GM18517 (cell line): ENCODE data around the gene CSMD2.

Experiments used
- ATAC-seq: cut with Tn5 transposase; IDR thresholded peaks from one replicate; pipeline ENCODE4 v1.9.1; 2021; ENCODE audit warnings: mild to moderate bottlenecking, moderate library complexity; ENCODE audit not compliant: unreplicated experiment

Gene CSMD2

DNA sequence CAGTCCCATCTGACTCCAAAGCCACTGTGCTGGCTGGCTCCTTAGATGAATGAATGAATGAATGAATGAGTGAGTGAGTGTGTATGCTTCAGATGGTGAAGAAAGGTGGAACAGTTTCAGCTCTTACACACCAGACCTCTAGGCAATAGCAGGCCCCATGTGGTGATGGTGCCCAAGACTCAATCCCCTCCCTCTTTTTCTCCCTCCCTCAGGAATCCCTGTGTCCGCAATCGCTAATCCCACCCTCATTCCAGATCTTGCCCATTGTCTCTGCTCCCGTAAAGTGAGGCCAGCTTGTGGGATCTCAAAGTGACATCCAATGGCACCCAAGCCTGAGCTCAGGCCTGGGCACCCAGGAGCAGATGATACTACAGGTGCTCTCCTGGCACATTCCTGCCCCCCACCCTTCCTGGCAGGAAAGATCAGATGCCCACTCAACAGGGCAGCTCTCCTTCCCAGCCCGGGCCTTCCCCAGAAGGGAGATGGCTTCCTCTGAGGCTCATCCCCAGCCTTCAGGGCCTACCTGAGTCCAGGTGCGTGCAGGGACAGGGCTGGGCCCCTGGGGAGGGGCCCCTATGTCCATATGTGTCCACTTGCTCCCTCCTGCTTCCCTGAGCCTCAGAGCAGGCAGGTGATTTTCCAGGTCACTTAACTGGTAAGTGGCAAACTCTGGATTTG, 194.7 kb downstream of the CSMD2 start:
- no peak for ATAC-seq

DNA sequence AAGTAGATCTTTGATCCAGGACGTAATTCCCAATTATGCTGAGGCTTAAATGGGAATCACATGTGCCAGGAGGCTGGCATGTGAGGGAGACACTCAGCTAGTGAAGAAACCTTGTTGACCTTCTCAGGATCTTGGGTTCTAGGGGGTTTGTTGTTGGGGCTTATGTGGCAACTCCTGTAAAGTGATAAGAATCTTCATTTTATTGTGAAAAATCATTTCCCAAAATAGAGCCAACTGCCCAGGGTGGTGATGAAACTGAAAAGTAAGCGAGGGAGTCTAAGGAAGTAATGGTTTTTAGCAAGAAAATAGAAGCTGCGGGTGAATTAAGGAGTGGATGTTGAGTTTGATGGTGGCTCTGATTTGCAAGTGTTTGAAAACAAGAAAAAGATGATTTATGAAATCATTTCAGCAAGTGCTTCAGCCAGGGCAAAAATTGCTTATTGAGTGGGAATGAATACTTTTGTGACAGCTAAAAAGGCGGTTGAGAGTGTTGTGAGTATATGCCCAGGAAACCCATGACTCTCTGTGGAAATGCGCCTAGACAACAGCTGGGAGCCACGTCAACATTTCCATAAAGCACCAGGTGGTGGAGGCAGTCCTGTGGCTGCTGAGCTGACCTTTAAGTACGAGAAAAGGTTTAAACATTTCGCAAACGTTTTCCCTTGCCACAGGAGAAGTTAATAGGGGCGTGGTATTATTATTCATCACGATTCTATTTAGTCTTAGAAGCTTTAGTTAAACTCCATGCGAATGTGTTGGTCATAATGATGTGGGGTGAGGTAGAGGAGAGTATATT, 198.5 kb downstream of the CSMD2 start:
- ATAC-seq, result no peak

DNA sequence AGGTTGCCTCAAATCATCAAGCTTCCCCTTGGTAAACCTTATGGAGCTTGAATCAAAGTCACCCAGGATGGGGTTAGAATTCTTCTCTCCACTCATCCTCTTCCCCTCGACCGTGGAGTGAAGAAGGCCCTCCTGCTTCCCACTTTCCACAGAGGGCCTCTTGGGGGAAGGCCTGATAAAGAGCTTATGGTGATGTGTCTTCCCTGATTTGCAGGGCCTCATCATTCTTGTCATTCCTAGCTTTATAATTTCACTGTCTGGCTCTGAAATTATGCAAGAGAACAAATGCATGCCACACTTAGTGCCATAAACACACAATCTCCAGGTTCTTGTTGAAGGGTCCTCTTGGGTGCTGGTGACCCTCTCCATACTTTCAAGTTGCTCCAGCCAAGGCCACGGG, 199.9 kb downstream of the CSMD2 start:
- ATAC-seq, result no peak

DNA sequence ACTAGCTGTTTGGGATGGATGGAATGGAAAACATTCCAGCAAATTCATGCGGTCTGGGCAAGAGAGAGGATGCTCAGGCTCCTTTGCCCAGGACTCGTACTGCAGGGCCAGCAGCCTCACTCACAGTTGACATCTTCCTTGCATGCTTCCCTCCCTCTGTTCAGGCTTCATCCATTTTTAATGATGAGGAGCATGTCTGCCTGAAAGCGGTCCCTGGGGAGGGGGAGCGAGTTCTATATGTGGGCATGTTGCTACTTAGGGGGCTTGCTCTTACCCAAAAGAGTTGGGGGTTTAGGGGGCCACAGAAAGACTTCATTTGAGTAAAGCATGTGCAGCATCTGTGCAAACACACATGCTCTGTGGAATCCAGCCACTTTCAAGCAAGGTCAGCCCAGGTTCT, 203.0 kb downstream of the CSMD2 start:
- no peak for ATAC-seq

DNA sequence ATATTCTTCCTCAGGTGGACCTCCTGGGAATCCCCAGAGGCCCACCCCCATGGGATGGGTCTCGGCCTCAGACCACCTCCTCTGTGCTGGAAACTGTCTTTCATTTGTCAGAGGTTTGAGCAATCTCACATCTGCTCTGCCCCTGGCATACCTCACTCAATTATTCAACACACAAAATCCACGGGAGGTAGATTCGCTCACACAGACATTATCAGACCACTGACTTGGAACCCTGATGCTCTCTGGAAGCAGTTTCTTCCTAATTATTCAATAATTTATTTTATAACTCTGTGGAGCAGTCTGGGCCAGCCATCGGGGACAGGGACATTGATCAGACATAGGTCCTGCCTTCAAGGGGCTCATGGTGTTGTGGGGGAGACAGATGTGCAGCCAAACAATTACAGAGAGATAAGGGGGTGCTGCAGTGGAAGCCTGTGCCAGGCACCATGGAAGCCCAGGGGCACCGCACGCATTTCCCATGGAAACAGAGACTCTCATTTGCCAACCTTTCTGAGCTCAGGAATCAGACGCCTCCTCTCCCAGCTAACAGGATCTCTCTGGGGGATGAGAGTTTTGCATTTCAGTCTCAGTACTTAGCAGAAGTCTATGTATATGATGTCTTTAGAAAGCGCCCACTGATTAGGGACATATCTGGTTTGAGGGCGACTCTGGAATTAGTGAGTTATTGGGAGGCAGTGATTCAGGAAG, 204.7 kb downstream of the CSMD2 start:
- ATAC-seq, result no peak

DNA sequence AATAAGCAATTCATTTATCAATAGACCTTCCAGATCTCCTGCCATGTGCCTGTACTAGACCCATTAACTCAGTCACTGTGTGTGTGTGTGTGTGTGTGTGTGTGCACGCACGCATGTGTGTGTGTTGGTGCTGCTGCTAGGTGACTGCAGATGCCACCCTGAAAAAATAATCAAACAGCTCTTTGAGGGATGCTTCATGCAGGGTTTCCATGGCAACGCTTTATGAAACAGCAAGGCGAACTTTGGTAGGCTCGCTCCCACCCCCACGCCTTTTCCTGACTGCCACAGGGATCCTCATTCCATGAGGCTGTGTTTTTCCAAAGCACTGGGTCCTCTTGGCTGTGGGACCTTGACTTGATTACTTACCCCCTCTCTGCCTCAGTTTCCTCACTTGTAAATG, 207.2 kb downstream of the CSMD2 start:
- no peak for ATAC-seq

DNA sequence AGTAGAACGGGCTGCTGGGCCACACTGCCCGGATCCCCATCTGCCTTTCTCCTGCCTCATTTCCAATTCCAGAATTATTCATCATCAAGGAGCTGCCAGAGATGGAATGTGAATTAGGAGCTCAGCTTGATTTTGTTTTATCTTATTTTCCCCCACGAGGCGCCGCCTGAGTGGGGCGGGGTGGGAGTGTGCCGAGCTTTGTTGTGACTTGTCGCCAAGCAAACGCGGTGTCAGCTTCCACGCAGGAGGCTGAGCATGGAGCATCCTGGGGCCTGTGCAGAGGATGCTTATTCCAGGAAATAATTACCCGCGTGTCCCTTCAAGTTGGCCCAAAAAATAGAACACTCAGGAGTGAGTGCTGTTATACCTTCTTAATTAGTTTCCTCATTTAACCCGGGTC, 209.9 kb downstream of the CSMD2 start:
- ATAC-seq, result no peak

DNA sequence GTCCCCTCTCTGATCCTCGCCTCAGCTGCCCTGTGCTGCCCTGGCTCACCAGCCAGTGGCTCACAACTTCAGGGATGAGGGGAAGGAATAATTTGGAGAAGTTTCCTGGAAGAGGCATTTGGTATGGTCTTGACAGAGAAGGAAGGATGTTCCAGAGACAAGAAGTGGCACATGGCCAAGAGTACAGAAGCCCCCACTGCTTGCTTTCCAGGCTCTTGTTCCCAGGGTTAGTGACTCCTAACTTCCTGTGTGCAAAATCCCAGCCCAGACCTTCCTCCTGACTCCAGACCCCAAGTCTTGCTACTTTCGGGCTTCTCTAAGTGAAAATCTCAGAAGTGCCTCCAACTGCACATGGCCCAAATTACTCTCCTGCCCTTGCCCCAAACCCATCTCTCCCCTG, 215.5 kb downstream of the CSMD2 start:
- no peak for ATAC-seq

DNA sequence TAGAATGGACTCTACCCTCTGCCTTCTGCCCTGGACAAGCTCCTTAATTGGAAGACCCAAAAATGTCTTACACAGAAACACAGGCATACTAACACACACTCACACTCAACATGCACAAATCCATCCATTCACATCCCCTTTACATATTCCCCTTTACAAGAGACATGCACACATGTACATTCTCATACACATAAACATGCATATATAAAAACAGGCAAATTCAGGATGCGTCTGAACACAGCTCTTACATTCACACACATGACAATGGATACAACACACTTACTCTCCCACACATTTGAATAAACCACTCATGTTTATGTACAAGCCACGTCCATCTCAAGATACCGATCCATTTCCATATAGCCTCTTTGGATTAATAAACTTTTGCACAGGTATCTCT, 216.7 kb downstream of the CSMD2 start:
- no peak for ATAC-seq

DNA sequence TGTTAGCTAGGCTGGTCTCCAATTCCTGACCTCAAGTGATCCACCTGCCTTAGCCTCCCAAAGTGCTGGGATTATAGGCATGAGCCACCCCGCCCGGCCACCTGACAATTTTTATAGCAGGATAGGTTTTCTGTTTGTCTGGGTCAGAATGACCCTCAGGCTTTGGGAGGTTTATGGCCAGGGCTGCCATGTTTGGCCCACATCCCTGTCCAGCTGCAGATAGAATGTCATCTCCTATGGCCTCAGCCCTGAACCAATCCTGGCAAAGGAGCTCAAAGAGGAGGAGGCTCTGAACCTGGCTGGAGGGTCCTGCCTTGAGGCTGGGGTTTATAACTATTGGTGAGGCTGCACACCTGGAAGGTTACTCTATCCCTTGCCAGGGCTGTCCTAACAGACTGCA, 218.2 kb downstream of the CSMD2 start:
- no peak for ATAC-seq

DNA sequence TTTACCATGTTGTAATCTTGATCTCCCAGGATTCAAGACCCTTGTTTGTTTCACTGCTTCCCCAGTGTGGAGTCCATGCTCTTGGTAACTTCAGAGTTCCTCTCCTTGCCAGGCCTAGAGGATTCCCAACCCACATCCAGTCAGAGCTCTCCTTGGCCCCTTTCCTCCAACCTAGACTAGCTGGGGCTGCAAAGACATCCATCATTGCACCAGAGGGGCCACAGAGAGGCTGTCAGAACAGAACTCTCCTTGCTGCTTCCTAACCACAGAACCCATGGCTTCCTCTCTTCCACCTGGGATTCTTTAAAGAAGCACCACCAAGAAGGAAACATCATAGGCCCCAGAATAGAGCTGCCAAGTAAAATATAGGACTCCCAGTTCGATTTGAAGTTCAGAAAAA, 220.2 kb downstream of the CSMD2 start:
- no peak for ATAC-seq

DNA sequence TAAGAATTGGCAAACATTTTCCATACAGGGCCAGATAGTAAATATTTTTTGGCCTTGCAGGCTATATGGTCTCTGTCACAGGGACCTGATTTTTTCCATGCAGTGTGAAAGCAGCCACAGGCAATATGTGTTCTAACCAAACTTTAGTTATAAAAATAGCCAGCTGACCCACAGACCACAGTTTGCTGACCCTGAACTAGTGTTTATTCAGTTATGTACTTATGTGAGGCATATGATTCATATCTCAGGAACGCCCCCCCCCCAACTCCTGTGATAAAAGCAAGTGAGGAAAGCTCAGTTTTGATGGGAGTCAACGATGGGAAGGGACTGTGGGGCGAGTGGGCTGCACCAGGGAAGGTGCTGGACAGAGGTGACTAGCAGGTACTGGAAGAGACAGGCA, 221.1 kb downstream of the CSMD2 start:
- no peak for ATAC-seq

DNA sequence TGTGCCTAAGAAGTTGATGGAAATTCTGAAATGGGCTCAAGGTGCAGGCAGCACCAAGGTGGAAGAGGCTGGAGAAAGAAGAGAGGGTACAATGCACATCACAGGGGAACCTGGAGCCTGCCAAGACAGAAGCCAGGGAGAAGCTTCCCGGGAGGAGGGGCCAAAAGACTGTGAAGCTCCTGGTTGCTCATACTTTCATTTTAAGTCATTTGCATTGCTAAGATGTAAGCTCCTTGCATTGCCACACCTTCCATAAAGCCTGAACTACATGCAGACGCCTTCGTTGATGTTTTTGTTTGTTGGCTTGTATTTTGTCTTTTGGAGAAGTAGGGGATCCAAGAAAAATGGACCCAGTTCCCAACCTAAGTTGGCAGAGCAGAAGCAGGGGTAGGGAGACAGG, 232.2 kb downstream of the CSMD2 start:
- no peak for ATAC-seq

DNA sequence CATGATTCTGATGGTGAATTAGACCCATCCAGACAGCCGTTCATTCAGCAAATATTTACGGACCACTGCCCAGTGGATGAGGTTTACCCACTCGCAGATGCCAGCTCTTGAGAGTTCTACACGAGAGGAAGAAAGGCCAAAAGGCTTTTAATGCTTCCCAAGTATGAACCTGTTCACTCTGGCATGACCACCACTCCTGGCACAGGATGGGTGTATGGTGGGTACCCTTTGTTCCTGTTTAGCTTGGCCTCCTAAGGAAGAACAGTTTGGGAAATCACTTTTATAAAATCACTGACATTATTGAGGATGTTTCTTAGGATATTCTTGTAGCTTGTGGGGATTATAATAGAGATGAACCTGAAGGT, 233.9 kb downstream of the CSMD2 start:
- ATAC-seq, result no peak

DNA sequence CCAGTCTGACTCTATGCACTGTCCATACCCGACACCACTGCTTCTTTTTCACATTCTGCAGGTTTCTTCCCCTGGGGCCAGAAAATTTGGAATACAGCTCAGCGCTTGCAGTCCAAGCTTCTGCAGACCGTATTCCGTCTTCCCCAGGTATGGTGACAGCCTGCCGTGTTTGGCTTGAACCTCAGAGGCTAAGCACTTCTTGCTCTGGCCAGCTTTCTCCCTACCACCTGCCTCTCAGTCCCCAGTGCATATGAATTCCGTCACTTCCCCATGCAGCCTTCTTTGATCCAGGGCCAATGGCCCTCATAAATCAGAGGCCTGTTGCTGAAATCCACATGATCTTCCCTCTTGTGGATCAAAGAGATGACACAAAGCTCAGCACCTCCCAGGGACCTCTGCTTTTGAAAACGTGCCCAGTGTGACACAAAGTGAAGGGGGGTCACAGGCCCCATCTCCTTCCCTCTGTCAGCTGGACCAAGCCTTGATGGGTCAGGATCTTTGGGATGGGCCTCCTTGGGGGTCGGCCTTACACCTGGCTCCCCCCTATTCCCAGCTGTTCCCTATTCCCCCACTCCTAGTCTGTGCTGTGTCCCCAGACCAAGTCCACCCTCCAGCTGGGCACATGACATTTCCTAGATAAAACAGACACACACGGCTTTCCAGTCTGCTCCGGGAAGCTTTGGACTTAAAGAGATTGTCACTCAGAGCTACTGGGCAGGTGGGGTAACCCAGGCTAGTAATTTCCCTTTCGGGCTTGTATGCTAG, 234.5 kb downstream of the CSMD2 start:
- ATAC-seq, result no peak

DNA sequence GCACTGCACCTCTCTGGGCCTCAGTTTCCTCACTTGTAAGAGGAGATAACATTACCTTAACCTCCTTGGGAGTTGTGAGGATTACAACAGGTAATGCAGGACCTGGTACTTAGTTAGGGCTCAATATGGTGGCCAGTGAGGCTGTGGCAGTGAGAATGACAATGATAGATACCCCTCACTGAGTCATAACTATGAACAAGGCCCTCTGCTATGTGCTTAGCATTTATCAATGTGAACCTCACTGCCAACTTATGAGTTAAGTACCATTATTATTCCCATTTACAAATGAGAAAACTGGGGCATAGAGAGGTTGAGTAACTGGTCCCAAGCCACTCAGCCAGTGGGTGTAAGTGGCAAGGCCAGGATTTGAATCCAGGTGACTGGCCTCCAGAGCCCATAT, 236.8 kb downstream of the CSMD2 start:
- no peak for ATAC-seq

DNA sequence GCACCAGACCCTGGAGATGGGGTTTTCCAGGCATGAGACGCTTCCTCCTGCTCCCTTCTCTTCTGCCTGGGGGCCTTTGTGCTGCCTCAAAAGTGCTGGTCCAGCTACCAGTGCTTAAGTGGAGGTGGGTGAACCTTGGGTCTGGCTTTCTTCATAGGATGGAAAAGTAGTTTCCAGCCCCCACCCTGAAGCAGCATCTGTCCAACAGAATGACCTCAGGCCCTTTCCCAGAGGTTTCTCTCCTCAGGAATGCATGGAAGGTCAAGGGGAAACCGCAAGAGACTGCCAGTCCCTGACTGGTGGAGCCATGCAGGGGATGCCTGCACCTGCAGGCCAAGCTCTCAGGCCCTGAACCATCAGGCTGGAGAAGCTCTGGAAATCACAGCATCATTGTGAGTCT, 237.3 kb downstream of the CSMD2 start:
- ATAC-seq, result no peak

DNA sequence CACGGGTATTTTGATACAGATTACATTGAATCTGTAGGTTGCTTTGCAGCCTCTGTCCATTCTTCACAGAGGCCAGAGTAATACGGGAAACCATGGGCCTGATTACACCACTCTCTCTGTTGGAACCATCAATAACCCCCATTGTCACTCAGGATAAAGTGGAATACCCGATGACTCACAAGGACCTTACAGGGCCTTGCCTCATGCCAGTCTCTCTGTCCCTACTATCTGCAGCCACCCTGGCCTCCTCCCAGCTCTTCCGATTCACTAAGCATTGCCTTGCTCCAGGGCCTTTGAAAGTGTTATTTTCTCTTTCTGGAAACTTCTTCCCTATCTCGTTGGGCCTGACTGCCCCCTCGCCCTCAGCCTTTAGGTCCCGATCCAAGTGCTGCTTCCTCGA, 239.4 kb downstream of the CSMD2 start:
- ATAC-seq, result no peak

DNA sequence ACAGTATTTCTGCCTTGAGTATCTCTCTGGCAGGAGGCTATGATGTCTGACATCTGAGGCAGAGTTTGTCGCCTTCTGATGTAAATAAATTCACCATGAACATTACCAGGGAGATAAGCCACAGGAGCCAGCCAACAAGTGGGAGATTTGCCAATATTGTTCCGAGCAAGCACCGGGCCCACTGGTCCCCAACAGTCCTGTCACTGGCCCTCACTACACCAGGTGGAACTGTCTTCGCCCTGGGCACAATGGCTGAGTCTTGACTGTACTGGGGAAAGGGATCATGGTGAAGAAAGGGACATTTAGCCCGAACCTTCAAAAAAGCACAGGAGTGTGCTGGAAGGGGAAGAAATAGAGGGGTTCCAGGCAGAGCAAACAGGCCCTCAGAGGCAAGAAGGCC, 243.7 kb downstream of the CSMD2 start:
- no peak for ATAC-seq

DNA sequence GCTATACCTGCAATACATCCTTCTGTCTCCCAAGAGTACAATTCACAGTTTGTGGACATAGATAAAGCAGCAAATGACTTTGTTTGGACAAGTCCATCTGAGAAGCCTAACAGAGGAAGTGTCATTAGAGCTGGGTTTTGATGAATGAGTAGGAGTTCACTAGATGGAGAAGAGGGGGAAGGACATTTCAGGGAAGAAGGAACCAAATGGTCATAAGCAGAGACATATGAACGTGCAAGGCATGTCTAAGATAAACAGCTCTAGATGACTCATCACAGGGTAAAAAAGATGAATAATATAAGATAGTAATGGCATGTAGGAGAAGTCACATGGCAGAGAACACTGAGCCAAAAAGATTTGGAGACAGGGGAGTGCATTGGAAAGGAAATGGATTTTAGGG, 246.7 kb downstream of the CSMD2 start:
- ATAC-seq, result no peak

DNA sequence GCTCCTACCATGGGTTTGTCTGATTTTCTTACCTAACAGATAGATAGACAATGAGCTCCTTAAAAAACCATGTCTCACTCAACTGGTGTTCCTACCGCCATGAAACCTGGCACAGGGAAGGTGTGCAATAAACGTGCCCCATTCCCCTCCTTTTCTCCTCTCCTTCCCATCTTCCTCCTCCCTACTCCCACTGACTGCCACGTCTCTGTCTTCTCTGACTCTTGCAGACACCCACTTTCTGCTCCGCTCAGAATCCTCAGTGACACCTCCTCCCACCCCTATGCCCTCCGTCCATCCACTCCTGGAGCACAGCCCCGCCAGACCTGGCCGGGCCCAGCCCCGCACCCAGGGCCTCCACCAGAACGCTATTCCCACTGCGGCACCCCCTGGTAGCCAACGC, 248.2 kb downstream of the CSMD2 start:
- ATAC-seq, result no peak
